OCI-LY7 (cell line): ENCODE data around the gene CFAP99. TPM values are rescaled to one million over a fixed set of nuclear protein-coding genes. Genes with fewer than 3 reads are reported as not detected.

Experiments used
- BruUV-seq: library from RNA; stranded (reverse); fragments of 400-500 nt; replicated peaks from 2 replicates; lab custom pipeline; 2021; lab: Mats Ljungman, UMichigan
- CTCF ChIA-PET: fragments of 300-600 bp; sonication (Branson Sonifier 250); formaldehyde crosslinking; loops from one replicate; lab custom pipeline; 2022; ENCODE audit warnings: antibody characterized with exemption; ENCODE audit not compliant: unreplicated experiment; lab: Charles Lee
- POLR2A ChIA-PET: fragments of 300-600 bp; sonication (Branson Sonifier 250); formaldehyde crosslinking; loops from one replicate; lab custom pipeline; 2022; ENCODE audit warnings: antibody characterized with exemption; lab: Charles Lee
- DNase-seq: peaks from one replicate; pipeline ENCODE4 v3.0.0-alpha.2; 2015; ENCODE audit warnings: low spot score
- H2AFZ ChIP-seq: fragments of 200-600 bp; sonication (generic), shearing (Covaris generic); 2 replicates; pipeline ENCODE4 v1.6.1; 2014; ENCODE audit warnings: mild to moderate bottlenecking, antibody characterized with exemption, low read length, moderate library complexity
- H3K27ac ChIP-seq: fragments of 200-600 bp; sonication (generic); 2 replicates; pipeline ENCODE4 v1.5.1; 2014; ENCODE audit warnings: mixed run types, low read depth, mild to moderate bottlenecking, moderate library complexity, low read length, inconsistent platforms; ENCODE audit not compliant: poor library complexity, severe bottlenecking
- H3K36me3 ChIP-seq: fragments of 200-600 bp; sonication (generic); 2 replicates; pipeline ENCODE4 v1.6.1; 2014; ENCODE audit warnings: mild to moderate bottlenecking, antibody characterized with exemption, low read length, moderate library complexity, mixed read lengths; ENCODE audit not compliant: insufficient read depth
- H3K4me1 ChIP-seq: fragments of 200-600 bp; sonication (generic); 2 replicates; pipeline ENCODE4 v1.5.1; 2014; ENCODE audit warnings: mild to moderate bottlenecking, low read length; ENCODE audit not compliant: insufficient read depth, poor library complexity, severe bottlenecking
- H3K4me2 ChIP-seq: fragments of 200-600 bp; sonication (generic); 2 replicates; pipeline ENCODE4 v1.6.1; 2014; ENCODE audit warnings: mild to moderate bottlenecking, low read length
- H3K4me3 ChIP-seq: fragments of 200-600 bp; sonication (generic); 2 replicates; pipeline ENCODE4 v1.5.1; 2014; ENCODE audit warnings: mild to moderate bottlenecking, low read depth, low read length; ENCODE audit not compliant: poor library complexity, severe bottlenecking
- H3K79me2 ChIP-seq: fragments of 200-600 bp; sonication (generic); 2 replicates; pipeline ENCODE4 v1.6.1; 2016; ENCODE audit warnings: low read depth, mild to moderate bottlenecking, low read length, moderate library complexity, mixed read lengths; ENCODE audit not compliant: insufficient read depth
- H3K9me2 ChIP-seq: fragments of 200-600 bp; sonication (generic); 2 replicates; pipeline ENCODE4 v1.6.1; 2016; ENCODE audit warnings: mild to moderate bottlenecking, low read length, mixed read lengths; ENCODE audit not compliant: insufficient read depth
- H3K9me3 ChIP-seq: fragments of 200-600 bp; sonication (generic); 2 replicates; pipeline ENCODE4 v1.6.1; 2014; ENCODE audit warnings: mild to moderate bottlenecking, mixed run types, low read length, mixed read lengths
- H4K20me1 ChIP-seq: fragments of 200-600 bp; sonication (generic); 2 replicates; pipeline ENCODE4 v1.6.1; 2014; ENCODE audit warnings: mild to moderate bottlenecking, antibody characterized with exemption, low read length, moderate library complexity, mixed read lengths; ENCODE audit not compliant: insufficient read depth
- EZH2phosphoT487 ChIP-seq: fragments of 200-600 bp; sonication (generic); IDR thresholded peaks from 2 replicates; pipeline ENCODE4 v1.6.1; 2018; ENCODE audit warnings: low read depth, borderline replicate concordance, mild to moderate bottlenecking, mixed run types, antibody characterized with exemption, low read length, moderate library complexity, mixed read lengths
- intact Hi-C: fragments of 100-400 bp; cut with micrococcal nuclease; formaldehyde crosslinking; loops from one replicate; pipeline ENCODE4 v1.10.0; 2022; ENCODE audit not compliant: unreplicated experiment
- total RNA-seq, 2 experiments: library from RNA; depleted of rRNA in 1 of 2; stranded (reverse); fragments of >200 nt in 1 of 2; shearing (Covaris generic) in 1 of 2; gene quantifications; 2 replicates each; pipeline ENCODE4 v1.2.3, GENCODE V29; 2014 to 2022
- TF ChIP-seq, protein P1 (sequence below): fragments of 200-600 bp; sonication (generic); conservative IDR thresholded peaks from 2 replicates; pipeline ENCODE4 v1.5.1; 2014; ENCODE audit warnings: mild to moderate bottlenecking, antibody characterized with exemption, low read length, moderate library complexity, mixed read lengths

CFAP99 gene
- total RNA-seq, 2 experiments from 2014 or later: not detected

- ChIA-PET CTCF (no interaction called here), POLR2A (no interaction called here)
- H3K79me2 ChIP-seq: no peaks in the 10 kb centered on the region
- no peak overlapping the region for H3K27ac ChIP-seq
- DNase-seq: no peak
- H3K4me3 ChIP-seq: no peak overlapping the region
- no peak overlapping the region for H3K4me2 ChIP-seq
- intact Hi-C loops: no loop called here
- H3K9me2 ChIP-seq: no peaks in the 10 kb centered on the region
- H4K20me1 ChIP-seq: no peaks in the 10 kb centered on the region
- no peaks in the 10 kb centered on the region for H3K9me3 ChIP-seq
- H3K36me3 ChIP-seq: no peaks in the 10 kb centered on the region
- no peak for TF ChIP-seq EZH2phosphoT487
- TF ChIP-seq, protein P1, sequence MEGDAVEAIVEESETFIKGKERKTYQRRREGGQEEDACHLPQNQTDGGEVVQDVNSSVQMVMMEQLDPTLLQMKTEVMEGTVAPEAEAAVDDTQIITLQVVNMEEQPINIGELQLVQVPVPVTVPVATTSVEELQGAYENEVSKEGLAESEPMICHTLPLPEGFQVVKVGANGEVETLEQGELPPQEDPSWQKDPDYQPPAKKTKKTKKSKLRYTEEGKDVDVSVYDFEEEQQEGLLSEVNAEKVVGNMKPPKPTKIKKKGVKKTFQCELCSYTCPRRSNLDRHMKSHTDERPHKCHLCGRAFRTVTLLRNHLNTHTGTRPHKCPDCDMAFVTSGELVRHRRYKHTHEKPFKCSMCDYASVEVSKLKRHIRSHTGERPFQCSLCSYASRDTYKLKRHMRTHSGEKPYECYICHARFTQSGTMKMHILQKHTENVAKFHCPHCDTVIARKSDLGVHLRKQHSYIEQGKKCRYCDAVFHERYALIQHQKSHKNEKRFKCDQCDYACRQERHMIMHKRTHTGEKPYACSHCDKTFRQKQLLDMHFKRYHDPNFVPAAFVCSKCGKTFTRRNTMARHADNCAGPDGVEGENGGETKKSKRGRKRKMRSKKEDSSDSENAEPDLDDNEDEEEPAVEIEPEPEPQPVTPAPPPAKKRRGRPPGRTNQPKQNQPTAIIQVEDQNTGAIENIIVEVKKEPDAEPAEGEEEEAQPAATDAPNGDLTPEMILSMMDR: no peak
- H2AFZ ChIP-seq: no peak overlapping the region
- H3K4me1 ChIP-seq: peaks cover 16% of the 10 kb centered on the region
- BruUV-seq: no TSS peak
Observed at GRCh38 chr4:2426069-2426397, 7.3 kb downstream of the CFAP99 start.

DNA sequence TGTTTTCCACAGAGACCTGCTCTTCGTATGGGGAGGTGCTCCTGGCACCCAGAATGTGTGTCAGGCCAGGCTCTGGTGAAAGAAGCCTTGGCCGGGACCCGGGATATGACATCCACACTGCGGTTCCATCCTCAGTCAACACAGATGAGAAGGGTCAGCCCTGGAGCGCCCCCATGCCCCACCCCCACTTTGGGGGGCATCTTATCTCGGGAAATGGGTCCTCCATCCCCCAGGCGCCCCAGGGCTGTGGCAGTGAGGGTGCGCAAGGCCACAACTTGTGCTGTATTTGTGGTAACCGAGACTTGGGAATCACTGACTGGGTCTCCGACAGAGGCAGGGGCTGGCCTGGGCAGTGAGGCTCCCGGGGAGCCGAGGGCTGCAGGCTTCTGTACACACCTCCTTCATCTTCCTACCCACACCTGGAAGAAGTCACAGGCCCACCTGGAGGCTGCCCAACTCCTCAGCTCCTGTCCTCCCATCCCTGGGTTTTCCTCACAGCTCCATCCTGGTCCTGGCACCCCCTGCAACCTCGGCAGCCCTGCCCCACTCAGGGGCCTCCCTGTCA, 8.0 kb downstream of the CFAP99 start:
- Histone ChIP-seq H3K36me3 (no peaks in the 10 kb centered on the region), H2AFZ (no peak overlapping the region), H4K20me1 (no peaks in the 10 kb centered on the region), H3K4me3 (no peak overlapping the region), H3K9me3 (no peaks in the 10 kb centered on the region), H3K9me2 (no peaks in the 10 kb centered on the region), H3K27ac (no peak overlapping the region), H3K79me2 (no peaks in the 10 kb centered on the region), H3K4me2 (no peak overlapping the region), H3K4me1 (peaks cover 11% of the 10 kb centered on the region)
- TF ChIP-seq, protein P1: no peak
- no peak for TF ChIP-seq EZH2phosphoT487
- POLR2A ChIA-PET: no interaction called here
- no TSS peak for BruUV-seq
- no peak for DNase-seq
- intact Hi-C loops: no loop called here
- CTCF ChIA-PET: no interaction called here

- TF ChIP-seq EZH2phosphoT487: no peak
- TF ChIP-seq, protein P1: no peak
- Histone ChIP-seq H4K20me1 (no peaks in the 10 kb centered on the region), H3K79me2 (no peaks in the 10 kb centered on the region), H3K4me2 (no peak overlapping the region), H3K4me1 (peaks cover 4% of the 10 kb centered on the region), H3K9me2 (no peaks in the 10 kb centered on the region), H3K9me3 (no peaks in the 10 kb centered on the region), H3K36me3 (no peaks in the 10 kb centered on the region), H3K4me3 (no peak overlapping the region), H3K27ac (no peak overlapping the region), H2AFZ (no peak overlapping the region)
- intact Hi-C loops: no loop called here
- DNase-seq: no peak
- BruUV-seq: no TSS peak
- ChIA-PET CTCF (no interaction called here), POLR2A (no interaction called here)
Observed at GRCh38 chr4:2427383-2428334, 8.9 kb downstream of the CFAP99 start.
